Activated CD8-positive, alpha-beta memory T cell treated with anti-CD3 and anti-CD28 coated beads for 48 hours (primary cell): ENCODE measurements around the gene CCDC59.
"Not testable (repeated sequence)": the region's sequence is repeated elsewhere in the genome, so short reads cannot be mapped to it uniquely, and the experiment has no call there.

Source experiments
- DNase-seq, 3 experiments: peaks; one replicate each; pipeline ENCODE4 v3.0.0-alpha.2; 2020; ENCODE audit warnings: low read depth in 2 of 3, low spot score in 2 of 3

The CCDC59 gene

DNA sequence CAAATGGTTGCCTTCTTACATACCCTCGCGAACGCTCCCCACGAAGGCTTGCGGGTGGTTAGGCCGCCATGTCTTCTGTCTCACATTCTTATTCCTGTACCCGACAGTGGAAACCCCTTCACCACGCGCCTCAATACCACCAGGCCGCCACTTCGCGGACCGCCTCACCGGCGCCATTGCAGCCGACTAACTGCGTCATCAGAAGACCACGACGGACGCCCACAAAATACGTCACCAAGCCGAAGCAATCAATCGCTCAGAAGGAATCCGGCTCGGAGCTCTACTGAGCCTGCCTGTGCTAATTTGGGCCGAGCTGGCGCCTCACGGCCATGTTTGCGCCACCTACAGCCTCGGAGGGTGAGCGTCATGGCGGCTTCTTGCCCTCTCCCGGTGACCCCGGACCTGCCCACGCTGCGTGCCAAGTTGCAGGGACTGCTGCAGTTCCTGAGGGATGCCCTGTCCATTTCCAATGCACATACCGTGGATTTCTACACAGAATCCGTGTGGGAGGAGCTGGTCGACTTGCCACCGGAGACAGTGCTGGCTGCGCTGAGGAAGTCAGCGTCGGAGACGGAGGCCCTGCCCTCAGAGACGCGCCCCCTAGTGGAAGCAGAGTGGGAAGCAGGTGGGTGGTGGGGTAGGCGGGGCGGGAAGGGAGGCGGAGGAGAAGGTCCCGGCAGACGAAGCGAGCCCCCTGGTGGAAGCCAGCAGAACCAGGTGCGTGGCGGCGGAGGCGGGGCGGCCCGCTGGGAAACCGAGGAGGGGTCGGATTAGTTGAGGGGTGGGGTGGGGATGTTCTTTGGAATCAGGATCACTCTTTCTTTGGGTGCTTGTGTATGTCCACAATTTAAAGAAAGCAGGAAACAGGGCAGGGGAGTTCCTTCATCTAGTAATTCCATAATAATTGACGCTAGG lies at the start of gene CCDC59, which contains the start of gene METTL25:
CCDC59 (minus strand) TSS at position 188 of the 915 bp plus-strand sequence; CDS start at position 177, 11 bp downstream.
METTL25 (plus strand) TSS at position 330 of the 915 bp plus-strand sequence; CDS start at position 367, 37 bp downstream.
- DNase-seq = peak; percentile 90 to 96 (median 93)

- no peak for DNase-seq
Measured at GRCh38 chr12:82407481-82407880, 49.3 kb upstream of the CCDC59 start.

DNA sequence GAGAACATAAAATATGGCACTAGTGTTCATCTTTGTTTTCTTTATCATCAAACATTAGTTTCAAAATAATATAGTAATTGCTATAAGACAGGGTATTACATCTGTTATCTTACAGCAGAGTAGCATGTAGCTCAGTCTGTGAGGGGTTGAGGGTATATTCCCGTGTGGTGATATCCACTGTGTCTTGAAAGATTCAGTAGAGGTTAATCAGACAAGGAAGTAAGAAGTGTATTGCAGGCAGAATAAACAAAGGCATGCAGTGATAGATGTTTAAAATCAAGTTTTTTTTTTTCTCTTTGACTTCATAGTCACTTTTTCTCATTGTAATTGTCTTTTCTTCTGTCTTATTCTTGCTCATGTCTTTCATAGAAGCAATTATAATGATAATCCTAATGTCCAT lies 48.5 kb upstream of the CCDC59 start:
- DNase-seq = no peak

DNA sequence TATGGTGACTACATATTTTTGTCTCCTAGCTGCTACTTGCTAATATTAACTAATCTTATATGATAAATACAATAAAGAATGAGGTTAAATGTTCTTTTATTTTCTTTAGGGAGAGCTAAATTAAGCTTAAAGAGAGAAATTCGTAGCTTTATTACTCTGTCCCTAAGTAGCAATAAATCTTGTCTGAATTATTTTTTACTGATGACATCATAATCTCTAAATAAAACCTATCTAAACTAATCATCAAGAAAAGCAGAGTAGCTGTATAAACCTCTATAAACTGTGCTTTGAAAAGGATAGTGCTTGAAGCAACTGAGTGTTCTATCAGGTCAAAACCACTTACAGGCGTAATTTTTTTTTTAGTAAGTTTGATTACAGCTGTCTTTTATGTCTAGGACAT lies 42.6 kb upstream of the CCDC59 start:
- no peak for DNase-seq

- no peak for DNase-seq
Measured at GRCh38 chr12:82398879-82399278, 40.7 kb upstream of the CCDC59 start.

DNA sequence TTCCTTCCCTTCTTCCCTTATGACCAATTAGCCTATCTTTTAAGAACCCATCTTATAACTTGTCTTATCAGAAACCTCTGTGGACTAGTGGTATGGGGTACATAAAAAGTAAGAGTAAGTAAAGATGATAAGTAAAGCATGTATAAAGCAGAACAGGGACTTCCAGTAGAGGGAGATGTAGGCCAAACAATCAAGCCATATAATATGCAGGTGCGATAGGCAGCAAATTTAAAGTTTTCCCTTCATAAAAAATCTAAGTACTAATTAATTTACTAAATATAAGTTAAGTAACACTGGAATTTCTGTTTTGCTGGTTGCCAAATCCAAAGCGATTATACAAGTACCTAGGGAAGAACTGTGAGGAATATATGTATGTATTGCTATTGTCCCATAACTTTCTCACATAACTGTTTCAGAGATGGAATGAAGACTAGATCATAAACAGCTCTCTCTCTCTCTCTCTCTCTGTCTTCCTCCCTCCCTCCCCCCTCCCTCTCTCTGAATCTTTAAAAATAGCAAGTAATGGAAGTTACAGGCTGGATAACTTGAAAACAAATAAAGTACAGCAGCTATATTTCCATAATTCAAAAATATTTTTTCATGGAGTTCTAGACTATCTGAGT lies 25.9 kb upstream of the CCDC59 start:
- no peak for DNase-seq

DNA sequence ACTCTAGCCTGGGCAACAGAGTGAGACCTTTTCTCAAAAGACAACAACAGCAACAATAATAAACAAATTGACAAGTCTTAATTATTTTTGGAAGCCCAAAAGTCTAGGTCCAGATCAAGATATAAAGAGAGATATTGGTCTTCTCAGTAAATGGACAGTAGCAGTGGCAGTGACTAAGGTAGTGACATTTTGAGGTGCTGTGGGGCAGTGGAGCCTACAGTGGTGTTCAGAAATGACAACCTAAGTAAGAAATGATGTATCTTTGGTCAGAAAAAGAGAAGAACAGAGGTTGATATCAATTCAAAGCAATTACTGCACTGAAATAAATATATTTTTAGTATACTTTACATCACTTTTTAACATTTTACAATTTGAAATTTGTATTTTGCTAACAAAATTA lies 20.8 kb upstream of the CCDC59 start:
- DNase-seq = no peak

DNA sequence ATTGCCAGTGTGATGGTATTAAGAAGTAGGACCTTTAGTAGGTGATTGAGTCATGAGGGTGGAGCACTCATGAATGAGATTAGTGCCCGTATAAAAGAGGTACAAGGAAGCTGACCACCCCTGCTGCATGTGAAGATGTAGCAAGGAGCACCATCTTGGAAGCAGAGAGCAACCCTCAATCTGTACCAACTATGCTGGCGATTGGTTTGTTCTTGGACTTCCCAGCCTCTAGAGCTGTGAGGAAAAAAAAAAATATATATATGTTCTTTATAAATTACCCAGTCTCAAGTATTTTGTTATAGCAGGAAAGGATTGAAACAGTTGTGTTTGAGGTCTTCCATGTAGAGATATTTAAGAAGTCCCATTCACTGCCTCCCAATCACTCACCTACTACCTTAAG lies 17.0 kb upstream of the CCDC59 start:
- DNase-seq = no peak

DNA sequence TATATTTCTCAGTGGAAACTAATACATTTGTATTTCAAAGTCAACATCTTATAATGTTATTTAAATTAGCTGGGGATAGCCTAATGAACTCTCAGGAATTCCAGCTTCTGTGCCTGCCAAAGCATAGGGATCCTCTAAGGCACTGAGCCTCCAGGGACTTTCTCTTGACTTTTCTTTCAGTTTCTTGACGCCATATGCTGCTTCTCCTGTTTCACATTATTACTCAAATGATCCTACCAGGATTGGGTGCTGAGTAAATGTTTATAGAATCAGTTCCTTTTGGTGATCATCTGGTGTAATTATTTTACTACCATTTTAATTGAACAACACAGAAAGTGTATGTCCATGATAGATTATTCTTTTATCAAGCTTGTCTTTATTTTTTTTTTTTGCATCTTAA lies 8.0 kb upstream of the CCDC59 start:
- DNase-seq = no peak

- no peak for DNase-seq
Measured at GRCh38 chr12:82363990-82364389, 5.8 kb upstream of the CCDC59 start.

DNA sequence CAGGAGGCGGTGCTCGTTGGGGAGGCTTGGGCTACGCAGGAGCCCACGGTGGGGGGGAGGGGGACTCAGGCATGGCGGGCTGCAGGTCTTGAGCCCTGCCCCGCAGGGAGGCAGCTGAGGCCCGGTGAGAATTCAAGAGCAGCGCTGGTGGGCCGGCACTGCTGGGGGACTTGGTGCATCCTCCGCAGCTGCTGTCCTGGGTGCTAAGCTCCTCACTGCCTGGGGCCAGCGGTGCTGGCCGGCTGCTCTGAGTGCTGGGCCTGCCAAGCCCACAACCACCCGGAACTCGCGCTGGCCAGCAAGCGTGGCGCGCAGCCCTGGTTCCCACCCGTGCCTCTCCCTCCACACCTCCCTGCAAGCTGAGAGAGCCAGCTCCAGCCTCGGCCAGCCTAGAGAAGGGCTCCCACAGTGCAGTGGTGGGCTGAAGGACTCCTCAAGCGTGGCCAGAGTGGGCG lies 3.3 kb upstream of the CCDC59 start:
- no peak for DNase-seq

- DNase-seq = not testable (repeated sequence)
Measured at GRCh38 chr12:82360834-82361233, 2.6 kb upstream of the CCDC59 start.

DNA sequence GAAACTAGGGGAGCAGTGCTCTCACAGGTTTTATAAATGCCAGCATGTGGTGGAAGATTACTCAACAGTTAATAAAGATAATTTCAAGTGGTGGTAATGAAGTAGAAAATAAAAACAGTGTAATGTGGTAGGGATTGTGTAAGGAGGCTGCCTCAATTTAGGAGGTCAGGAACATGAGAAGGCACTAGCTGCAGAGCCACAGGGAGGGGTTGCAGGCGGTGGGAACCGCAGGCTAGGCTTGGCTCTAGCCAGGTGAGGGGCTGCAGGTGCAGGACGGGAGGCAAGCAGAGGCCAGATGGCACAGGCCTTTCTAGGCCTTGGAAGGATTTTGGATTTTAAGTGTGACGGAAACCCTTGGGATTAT lies 910 bp upstream of the CCDC59 start:
- no peak for DNase-seq

DNA sequence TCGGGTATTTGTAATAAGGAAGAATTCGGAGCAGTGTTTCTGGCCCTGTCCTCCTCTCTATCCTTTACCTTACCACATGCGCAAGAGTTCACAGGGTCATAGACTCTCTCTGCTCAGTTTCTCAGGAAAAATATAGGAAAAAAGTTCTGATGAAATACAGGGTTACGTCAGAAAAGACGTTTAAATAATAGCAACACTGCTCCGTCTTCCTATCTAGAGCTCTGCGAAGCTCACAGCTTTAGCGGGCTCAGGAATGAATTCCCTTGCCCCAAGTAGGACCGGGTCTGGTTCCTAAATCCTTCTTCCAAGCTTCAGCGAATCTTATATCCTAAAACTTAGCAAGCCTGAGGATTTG lies 365 bp downstream of the CCDC59 start:
- DNase-seq = no peak

- no peak for DNase-seq
Measured at GRCh38 chr12:82357340-82357739, 847 bp downstream of the CCDC59 start.

DNA sequence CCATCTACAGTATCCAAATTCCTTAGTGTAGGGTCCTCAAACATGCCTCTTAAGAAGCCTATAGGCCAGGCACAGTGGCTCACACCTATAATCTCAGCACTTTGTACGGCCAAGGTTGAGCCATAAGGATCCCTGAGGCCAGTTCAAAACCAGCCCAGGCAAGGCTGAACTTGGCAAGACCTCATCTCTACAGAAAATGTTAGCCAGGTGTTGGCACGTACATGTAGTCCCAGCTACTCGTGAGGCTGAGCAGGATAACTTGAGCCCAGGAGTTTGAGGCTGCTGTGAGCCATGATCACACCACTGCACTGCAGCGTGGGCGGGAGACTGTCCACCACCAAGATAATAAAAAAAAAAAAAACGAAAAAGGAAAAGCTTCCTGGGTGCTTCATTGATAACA lies 6.8 kb downstream of the CCDC59 start:
- DNase-seq = no peak

DNA sequence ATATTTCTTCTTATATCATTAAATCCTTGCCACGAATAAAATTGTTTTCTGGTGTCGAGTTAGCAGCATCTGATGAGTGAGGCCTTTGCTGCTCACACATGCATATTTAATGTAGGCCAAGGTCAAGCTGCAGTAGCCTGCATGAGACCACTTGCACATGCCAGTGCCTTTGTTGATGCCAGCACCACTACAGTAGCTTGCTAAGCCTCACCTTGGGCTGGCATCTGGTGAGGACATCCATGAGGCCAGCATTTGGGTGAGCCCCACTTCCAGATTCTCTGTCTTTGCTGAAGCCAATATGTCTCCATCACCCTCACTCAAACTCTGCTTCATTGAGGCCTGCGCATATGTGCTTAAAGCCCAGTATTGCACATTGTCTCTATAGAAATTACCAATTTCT lies 8.0 kb downstream of the CCDC59 start:
- no peak for DNase-seq

GRCh38 chr12:82329508-82329907 lies 28.7 kb downstream of the CCDC59 start:
- no peak for DNase-seq

DNA sequence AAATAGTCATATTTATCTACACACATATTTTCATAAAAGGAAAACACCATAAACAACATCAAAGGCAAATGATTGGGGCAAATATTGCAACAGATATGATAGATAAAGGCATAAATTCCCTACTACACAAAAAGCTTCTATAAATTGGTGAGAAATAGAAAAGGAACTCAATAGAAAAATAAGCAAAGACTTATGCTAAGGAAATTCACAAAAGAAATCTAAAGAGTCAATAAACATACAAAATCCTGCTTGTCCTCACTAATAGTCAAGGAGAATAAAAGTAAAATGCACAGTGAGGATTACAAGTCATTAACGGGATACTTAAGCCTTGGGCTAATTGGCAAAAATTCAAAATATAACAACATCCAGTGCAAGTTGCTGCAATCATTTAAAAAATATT lies 30.3 kb downstream of the CCDC59 start:
- DNase-seq = no peak

DNA sequence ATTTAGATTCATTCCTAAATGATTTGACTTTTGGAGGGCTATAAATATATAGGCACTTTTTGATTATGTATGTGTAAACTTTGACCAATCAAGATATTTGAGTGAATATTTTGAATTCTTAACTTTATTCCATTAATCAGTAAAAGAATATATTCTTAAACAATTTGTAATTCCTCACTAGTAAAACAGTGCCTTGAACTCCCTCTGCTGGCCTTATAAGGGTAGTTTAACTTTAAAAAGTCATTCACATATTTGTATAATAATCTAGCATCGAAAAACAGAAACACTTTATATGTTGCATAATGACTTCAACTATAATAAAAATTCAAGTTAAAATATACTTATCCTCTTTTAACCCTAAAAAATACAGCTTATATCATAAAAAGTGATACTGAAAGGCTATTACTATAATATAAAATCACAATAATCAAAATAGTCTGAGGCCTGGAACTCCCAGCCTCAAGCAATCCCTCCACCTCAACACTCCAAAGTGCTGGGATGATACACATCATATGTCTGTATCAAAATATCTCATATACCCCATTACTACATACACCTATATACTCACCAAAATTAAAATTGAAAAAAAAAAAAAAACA lies 31.2 kb downstream of the CCDC59 start:
- DNase-seq = no peak

GRCh38 chr12:82325540-82326336 lies 32.4 kb downstream of the CCDC59 start:
- no peak for DNase-seq
